ENCODE measurements around the gene GCHFR.

Gene GCHFR

GRCh38 chr15:40763801-40764628 is at the start of gene GCHFR:
GCHFR (plus strand) TSS chr15:40764068; CDS start chr15:40764181, 113 bp downstream.
- peak; percentile 90 for DNase-seq (ENCODE audit: low spot score)

GRCh38 chr15:40714144-40714543 is 49.7 kb upstream of the GCHFR start:
- no peak for DNase-seq (ENCODE audit: low spot score)

- DNase-seq (ENCODE audit: low spot score) = no peak
These were observed 47.7 kb upstream of the GCHFR start for GRCh38 chr15:40716165-40716564.

- no peak for DNase-seq (ENCODE audit: low spot score)
These were observed 42.2 kb upstream of the GCHFR start for GRCh38 chr15:40721701-40722100.

- DNase-seq (ENCODE audit: low spot score) = no peak
These were observed 41.5 kb upstream of the GCHFR start for GRCh38 chr15:40722354-40722753.

- no peak for DNase-seq (ENCODE audit: low spot score)
These were observed 40.9 kb upstream of the GCHFR start for GRCh38 chr15:40722934-40723333.

GRCh38 chr15:40723919-40724318 is 39.9 kb upstream of the GCHFR start:
- DNase-seq (ENCODE audit: low spot score) = no peak

GRCh38 chr15:40731034-40731433 is 32.8 kb upstream of the GCHFR start:
- peak; percentile 15 for DNase-seq (ENCODE audit: low spot score)

- no peak for DNase-seq (ENCODE audit: low spot score)
These were observed 27.3 kb upstream of the GCHFR start for GRCh38 chr15:40736575-40736974.

GRCh38 chr15:40737048-40737447 is 26.8 kb upstream of the GCHFR start:
- DNase-seq (ENCODE audit: low spot score) = no peak

- peak; percentile 40 for DNase-seq (ENCODE audit: low spot score)
These were observed 24.8 kb upstream of the GCHFR start for GRCh38 chr15:40739047-40739446.

GRCh38 chr15:40739854-40740253 is 24.0 kb upstream of the GCHFR start:
- peak; percentile 31 for DNase-seq (ENCODE audit: low spot score)

- DNase-seq (ENCODE audit: low spot score) = no peak
These were observed 20.4 kb upstream of the GCHFR start for GRCh38 chr15:40743485-40743901.

GRCh38 chr15:40743921-40744814 is 19.7 kb upstream of the GCHFR start:
- no peak for DNase-seq (ENCODE audit: low spot score)

GRCh38 chr15:40744815-40745152 is 19.1 kb upstream of the GCHFR start:
- DNase-seq (ENCODE audit: low spot score) = no peak

GRCh38 chr15:40746916-40747418 is 16.9 kb upstream of the GCHFR start:
- no peak for DNase-seq (ENCODE audit: low spot score)

GRCh38 chr15:40747685-40748631 is 15.9 kb upstream of the GCHFR start:
- no peak for DNase-seq (ENCODE audit: low spot score)

- no peak for DNase-seq (ENCODE audit: low spot score)
These were observed 14.7 kb upstream of the GCHFR start for GRCh38 chr15:40749151-40749630.

- no peak for DNase-seq (ENCODE audit: low spot score)
These were observed 13.0 kb upstream of the GCHFR start for GRCh38 chr15:40750885-40751284.

- DNase-seq (ENCODE audit: low spot score) = no peak
These were observed 12.1 kb upstream of the GCHFR start for GRCh38 chr15:40751745-40752144.

- peak; percentile 40 for DNase-seq (ENCODE audit: low spot score)
These were observed 9.3 kb upstream of the GCHFR start for GRCh38 chr15:40754574-40754882.
